Smooth muscle cell (in vitro differentiated cells): ENCODE measurements around the gene SYTL3. TPM values are rescaled to one million over a fixed set of nuclear protein-coding genes. Genes with fewer than 3 reads are reported as not detected.

Source experiments
- DNase-seq: peaks from one replicate; lab custom pipeline; 2025; ENCODE audit not compliant: unreplicated experiment; lab: John Stamatoyannopoulos, UW
- H2AFZ ChIP-seq: fragments of 200-600 bp; sonication (generic); 2 replicates; pipeline ENCODE4 v1.6.0; 2016; ENCODE audit warnings: antibody characterized with exemption, low read depth, mild to moderate bottlenecking
- H3F3A ChIP-seq: fragments of 200-600 bp; sonication (generic); 2 replicates; pipeline ENCODE4 v1.6.0; 2017; ENCODE audit warnings: antibody characterized with exemption, low read depth
- H3K27ac ChIP-seq: fragments of 200-600 bp; sonication (generic); 2 replicates; pipeline ENCODE4 v1.5.1; 2016; ENCODE audit warnings: low read depth, mild to moderate bottlenecking
- H3K27me3 ChIP-seq: fragments of 200-600 bp; sonication (generic); 2 replicates; pipeline ENCODE4 v1.6.1; 2016; ENCODE audit warnings: low read depth, mild to moderate bottlenecking
- H3K36me3 ChIP-seq: fragments of 200-600 bp; sonication (generic); 2 replicates; pipeline ENCODE4 v1.5.1; 2016; ENCODE audit warnings: low read depth
- H3K4me1 ChIP-seq: fragments of 200-600 bp; sonication (generic); 2 replicates; pipeline ENCODE4 v1.5.1; 2016; ENCODE audit warnings: low read depth
- H3K4me2 ChIP-seq: fragments of 200-600 bp; sonication (generic); 2 replicates; pipeline ENCODE4 v1.6.0; 2016; ENCODE audit warnings: mild to moderate bottlenecking
- H3K4me3 ChIP-seq: fragments of 200-600 bp; sonication (generic); 2 replicates; pipeline ENCODE4 v1.5.1; 2016; ENCODE audit warnings: mild to moderate bottlenecking
- H3K79me2 ChIP-seq: fragments of 200-600 bp; sonication (generic); 2 replicates; pipeline ENCODE4 v1.6.0; 2016; ENCODE audit warnings: low read depth, mild to moderate bottlenecking
- H3K9ac ChIP-seq: fragments of 200-600 bp; sonication (generic); 2 replicates; pipeline ENCODE4 v1.6.0; 2016; ENCODE audit warnings: low read depth
- H3K9me3 ChIP-seq: fragments of 200-600 bp; sonication (generic); replicated peaks from 2 replicates; pipeline ENCODE4 v1.5.1; 2016; ENCODE audit warnings: low read depth
- H4K20me1 ChIP-seq: fragments of 200-600 bp; sonication (generic); 2 replicates; pipeline ENCODE4 v1.6.0; 2016; ENCODE audit warnings: low read depth
- whole genome bisulfite sequencing: methylation state at CpG from one replicate; pipeline ENCODE4 v1.1.7; 2016; ENCODE audit warnings: low lambda C conversion rate; 5-methylcytosine and 5-hydroxymethylcytosine counted together
- polyA plus RNA-seq: library from polyadenylated mRNA; unstranded; fragments of >200 nt; fragmentation: Nextera tagmentation; extraction: Ambion mirVana; gene quantifications from 2 replicates; pipeline ENCODE4 v1.2.1, GENCODE V29; 2016
- total RNA-seq: library from RNA; depleted of rRNA; stranded (reverse); fragments of >200 nt; gene quantifications from 2 replicates; pipeline ENCODE4 v1.2.3, GENCODE V29; 2014
- TF ChIP-seq, protein P1 (sequence below): fragments of 200-600 bp; sonication (generic); IDR thresholded peaks from 2 replicates; pipeline ENCODE4 v1.5.1; 2017; ENCODE audit warnings: borderline replicate concordance, mild to moderate bottlenecking, antibody characterized with exemption; ENCODE audit not compliant: insufficient read depth, poor library complexity, severe bottlenecking

SYTL3 gene
- total and polyA plus RNA-seq, 2 experiments from 2014 or later, result 0.13 to 1.2 TPM

DNA sequence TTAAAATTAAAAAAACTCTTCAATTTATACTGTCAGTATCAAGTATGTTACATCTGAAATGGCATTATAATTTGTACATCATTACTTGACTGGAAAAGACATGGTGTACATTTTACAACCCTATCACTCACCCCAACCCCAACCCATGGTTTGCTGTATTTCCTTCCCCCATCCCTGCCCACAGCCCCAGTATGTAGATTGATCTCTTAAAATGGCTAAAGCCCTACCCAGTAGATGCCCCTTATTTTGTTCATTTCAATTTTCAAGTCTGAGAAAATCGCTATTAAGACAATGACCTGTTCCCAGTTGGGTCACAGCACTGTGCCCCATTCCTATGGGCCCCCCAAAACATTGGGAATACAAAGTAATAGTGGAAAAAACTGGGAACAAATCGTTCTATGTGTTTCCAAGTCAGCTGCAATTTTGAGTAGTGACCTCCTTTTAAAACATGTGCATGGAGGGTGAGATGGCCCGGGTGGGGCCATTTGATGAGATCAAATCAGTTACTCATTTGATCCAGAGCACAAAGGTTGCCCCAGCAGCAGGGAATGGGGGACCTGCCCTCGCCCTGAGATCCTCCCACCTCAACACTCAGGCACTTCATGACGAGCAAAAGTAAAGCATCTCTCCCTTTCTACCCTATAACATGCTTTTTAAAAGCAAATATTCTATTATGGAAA lies 156.0 kb downstream of the SYTL3 start:
- no peaks in the 10 kb centered on the region for H3K36me3 ChIP-seq
- H3K9me3 ChIP-seq, result no peaks in the 10 kb centered on the region
- H3K4me3 ChIP-seq, result no peak overlapping the region
- H3K27ac ChIP-seq, result no peak overlapping the region
- 84% methylated on average over 5 of the region's 5 CpGs for whole genome bisulfite sequencing
- no peaks in the 10 kb centered on the region for H3K27me3 ChIP-seq
- peaks cover 86% of the 10 kb centered on the region for H3K79me2 ChIP-seq
- no peak overlapping the region for H3K9ac ChIP-seq
- TF ChIP-seq, protein P1, sequence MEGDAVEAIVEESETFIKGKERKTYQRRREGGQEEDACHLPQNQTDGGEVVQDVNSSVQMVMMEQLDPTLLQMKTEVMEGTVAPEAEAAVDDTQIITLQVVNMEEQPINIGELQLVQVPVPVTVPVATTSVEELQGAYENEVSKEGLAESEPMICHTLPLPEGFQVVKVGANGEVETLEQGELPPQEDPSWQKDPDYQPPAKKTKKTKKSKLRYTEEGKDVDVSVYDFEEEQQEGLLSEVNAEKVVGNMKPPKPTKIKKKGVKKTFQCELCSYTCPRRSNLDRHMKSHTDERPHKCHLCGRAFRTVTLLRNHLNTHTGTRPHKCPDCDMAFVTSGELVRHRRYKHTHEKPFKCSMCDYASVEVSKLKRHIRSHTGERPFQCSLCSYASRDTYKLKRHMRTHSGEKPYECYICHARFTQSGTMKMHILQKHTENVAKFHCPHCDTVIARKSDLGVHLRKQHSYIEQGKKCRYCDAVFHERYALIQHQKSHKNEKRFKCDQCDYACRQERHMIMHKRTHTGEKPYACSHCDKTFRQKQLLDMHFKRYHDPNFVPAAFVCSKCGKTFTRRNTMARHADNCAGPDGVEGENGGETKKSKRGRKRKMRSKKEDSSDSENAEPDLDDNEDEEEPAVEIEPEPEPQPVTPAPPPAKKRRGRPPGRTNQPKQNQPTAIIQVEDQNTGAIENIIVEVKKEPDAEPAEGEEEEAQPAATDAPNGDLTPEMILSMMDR, result no peak
- H3K4me2 ChIP-seq, result no peak overlapping the region
- DNase-seq, result no peak
- H3F3A ChIP-seq, result peaks cover 6% of the 10 kb centered on the region
- peaks cover 92% of the 10 kb centered on the region for H4K20me1 ChIP-seq
- no peak overlapping the region for H2AFZ ChIP-seq
- H3K4me1 ChIP-seq, result peaks cover 17% of the 10 kb centered on the region

DNA sequence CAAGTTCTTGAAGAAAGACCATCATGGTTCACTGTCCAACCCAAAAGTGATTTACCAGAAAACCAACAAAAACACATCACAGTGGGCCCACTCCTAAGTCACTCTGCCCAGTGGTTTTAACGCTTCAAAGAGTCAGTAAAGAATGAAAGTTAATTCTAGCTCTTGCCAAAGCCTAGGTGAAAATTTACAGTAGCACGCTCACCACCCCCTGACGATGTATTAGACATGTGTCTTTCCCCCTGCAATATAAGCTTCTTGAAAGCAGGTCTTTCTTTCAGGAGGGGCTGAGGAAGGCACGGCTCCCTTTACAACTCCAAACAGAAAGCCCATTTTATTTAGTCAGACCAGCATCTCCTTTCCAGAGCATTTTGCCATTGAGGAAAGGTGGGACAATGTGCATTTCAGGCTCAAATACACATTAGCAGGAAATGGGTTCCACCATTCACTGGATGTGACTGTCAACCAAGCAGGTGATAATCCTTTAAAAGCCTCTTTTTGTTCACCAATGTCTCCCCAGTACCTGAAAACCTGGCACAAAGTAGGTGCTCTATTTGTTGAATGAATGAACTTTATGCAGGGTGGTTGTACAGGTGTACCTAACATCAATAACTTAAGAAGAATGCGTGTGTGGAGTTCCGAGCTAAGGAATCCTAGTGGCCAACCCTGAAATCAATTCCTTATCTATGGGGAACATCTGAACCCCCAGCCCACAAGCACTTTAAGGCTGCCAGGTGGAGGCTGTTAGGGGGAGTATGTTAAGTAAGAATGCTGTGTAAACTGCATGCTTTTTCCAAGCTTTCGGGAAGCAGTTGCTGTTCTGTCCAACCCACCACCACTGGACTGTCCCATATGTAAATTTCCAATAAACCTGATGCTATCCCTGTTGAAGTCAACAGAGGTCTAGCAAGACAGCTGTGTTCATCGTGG lies 157.9 kb downstream of the SYTL3 start:
- 57% methylated on average over 8 of the region's 8 CpGs for WGBS
- H3K9me3 ChIP-seq, result no peaks in the 10 kb centered on the region
- H3K9ac ChIP-seq, result no peak overlapping the region
- no peak overlapping the region for H2AFZ ChIP-seq
- H3K27ac ChIP-seq, result no peak overlapping the region
- peaks cover 6% of the 10 kb centered on the region for H3F3A ChIP-seq
- peaks cover 90% of the 10 kb centered on the region for H4K20me1 ChIP-seq
- peaks cover 86% of the 10 kb centered on the region for H3K79me2 ChIP-seq
- no peak overlapping the region for H3K4me2 ChIP-seq
- H3K36me3 ChIP-seq, result no peaks in the 10 kb centered on the region
- no peak overlapping the region for H3K4me3 ChIP-seq
- TF ChIP-seq, protein P1, result no peak
- DNase-seq, result no peak
- H3K4me1 ChIP-seq, result peaks cover 17% of the 10 kb centered on the region
- no peaks in the 10 kb centered on the region for H3K27me3 ChIP-seq

DNA sequence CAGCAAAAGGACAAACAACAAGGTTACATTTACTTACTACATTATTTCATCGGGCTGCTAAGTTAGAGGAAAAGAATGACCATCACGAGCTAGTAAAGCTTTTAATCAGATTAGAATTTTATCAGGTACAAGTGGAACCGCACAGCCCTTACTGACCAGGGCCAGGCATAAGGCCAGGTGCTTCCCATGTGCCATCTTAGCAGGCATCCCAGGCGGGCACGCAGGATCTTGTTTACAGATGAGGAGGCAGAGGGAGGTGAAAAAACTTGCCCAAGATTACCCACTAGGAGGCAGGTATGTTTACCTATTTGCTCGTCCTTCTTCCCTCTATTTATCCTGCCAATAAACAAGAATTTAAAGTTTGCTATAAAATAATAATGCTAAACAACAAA lies 158.6 kb downstream of the SYTL3 start:
- Histone ChIP-seq H4K20me1 (peaks cover 91% of the 10 kb centered on the region), H3K4me3 (no peak overlapping the region), H3K4me1 (peaks cover 17% of the 10 kb centered on the region), H3K9ac (no peak overlapping the region), H3K79me2 (peaks cover 87% of the 10 kb centered on the region), H3F3A (peaks cover 6% of the 10 kb centered on the region), H3K27ac (no peak overlapping the region), H3K36me3 (no peaks in the 10 kb centered on the region), H2AFZ (no peak overlapping the region), H3K27me3 (no peaks in the 10 kb centered on the region), H3K4me2 (no peak overlapping the region), H3K9me3 (no peaks in the 10 kb centered on the region)
- TF ChIP-seq, protein P1, result no peak
- 86% methylated on average over 6 of the region's 6 CpGs for WGBS
- no peak for DNase-seq
